Heart left ventricle (tissue), 16 donors: ENCODE data around the gene EPB41L2. TPM values are rescaled to one million over a fixed set of nuclear protein-coding genes. Genes with fewer than 3 reads are reported as not detected.
"Not testable (repeated sequence)": the region's sequence is repeated elsewhere in the genome, so short reads cannot be mapped to it uniquely, and the experiment has no call there.

Experiments used
- ATAC-seq, 4 donors: fragments of 200-7000 bp; cut with Tn5 transposase; one replicate each; pipeline ENCODE4 v1.9.1; 2020 to 2022; ENCODE audit warnings: moderate library complexity in 4 of 4, mild to moderate bottlenecking in 3 of 4, moderate number of reproducible peaks in 1 of 4
- DNase-seq, 5 donors: peaks; one replicate each; pipeline ENCODE4 v3.0.0-alpha.2; 2020
- H3K27ac ChIP-seq, 12 donors: fragments of 200-600 bp; sonication (generic) in 4 of 12; one replicate each; pipeline versions ENCODE4 v1.5.0 to v1.8.0; 2016 to 2022; ENCODE audit warnings: mild to moderate bottlenecking in 2 of 12
- H3K27me3 ChIP-seq, 9 donors: fragments of 200-600 bp; sonication (generic) in 2 of 9; one replicate each; pipeline versions ENCODE4 v1.5.1 to v1.8.0; 2016 to 2022; ENCODE audit warnings: mild to moderate bottlenecking in 3 of 9
- H3K36me3 ChIP-seq, 9 donors: fragments of 200-600 bp; sonication (generic) in 2 of 9; one replicate each; pipeline versions ENCODE4 v1.5.0 to v1.8.0; 2018 to 2022; ENCODE audit warnings: mild to moderate bottlenecking in 2 of 9
- H3K4me1 ChIP-seq, 12 donors: fragments of 200-600 bp; sonication (generic) in 4 of 12; one replicate each; pipeline versions ENCODE4 v1.5.0 to v1.8.0; 2016 to 2022; ENCODE audit warnings: mild to moderate bottlenecking in 3 of 12
- H3K4me3 ChIP-seq, 12 donors: fragments of 200-600 bp; sonication (generic) in 4 of 12; one replicate each; pipeline versions ENCODE4 v1.5.0 to v1.8.0; 2017 to 2022; ENCODE audit warnings: mild to moderate bottlenecking in 9 of 12, moderate library complexity in 4 of 12
- H3K9me3 ChIP-seq, 12 donors: fragments of 200-600 bp; sonication (generic) in 4 of 12; one replicate each; pipeline versions ENCODE4 v1.5.0 to v1.8.0; 2016 to 2022; ENCODE audit warnings: mild to moderate bottlenecking in 1 of 12
- CTCF ChIP-seq, 12 donors: fragments of 200-600 bp; sonication (generic) in 4 of 12; IDR thresholded peaks; one replicate each; pipeline versions ENCODE4 v1.5.0 to v1.8.0; 2018 to 2022; ENCODE audit warnings: antibody characterized with exemption in 12 of 12, mild to moderate bottlenecking in 5 of 12
- POLR2A ChIP-seq, 2 donors: fragments of 450-650 bp; IDR thresholded peaks; one replicate each; pipeline ENCODE4 v1.6.1; 2017; ENCODE audit warnings: antibody characterized with exemption in 2 of 2, mild to moderate bottlenecking in 2 of 2, moderate library complexity in 2 of 2
- WGBS, 4 donors: extraction: QIAGEN DNeasy Blood & Tissue Kit in 2 of 4; methylation state at CpG; one replicate each; pipeline versions ENCODE4 v1.1.5 to v1.1.7; 2013 to 2018; 5-methylcytosine and 5-hydroxymethylcytosine counted together
- intact Hi-C, 10 donors: fragments of 100-400 bp; cut with DNase I; formaldehyde crosslinking; loops; one replicate each; pipeline versions ENCODE4 v1.11.1 to v1.14.2; 2022
- polyA plus RNA-seq, 2 donors: library from polyadenylated mRNA; stranded (reverse); fragments of 200-250 nt; gene quantifications; one replicate each; pipeline ENCODE4 v1.2.3, GENCODE V29; 2013
- total RNA-seq, 9 donors: library from RNA; depleted of rRNA in 2 of 9; stranded (reverse); fragments of >200 nt in 2 of 9; fragmentation: NEBNext Ultra II Directional in 3 of 9; extraction: Animal tissue kit (Norgen Biotek cat#: 25700) in 3 of 9; gene quantifications; one replicate each; pipeline versions ENCODE4 v1.1.0 to v1.2.4, GENCODE V29; 2016 to 2023
- donor health status: ischemic (EF 13 %, LVEDD 7.1; RV severe dilation, severe dysfunction).
- donor health status: healthy with polysubstance abuse.
- donor health status: DM: no; HTN: yes; CAD: no.
- donor health status: DM: no; HTN: no; CAD: no.
- donor health status: ischemic (EF 25% LVEDD 6.9; RV normal size, moderate dysfunction).
- donor health status: ischemic (EF 25% LVEDD 5.7; RV mildly dilated, moderate dysfunction).
- donor health status: healthy.
- donor health status: DM: yes; HTN: yes; CAD: no.
- donor health status: ischemic (EF 35%, LVEDD 5.7; RV mildly dilated, moderate dysfunction).
- donor health status: nonischemic (EF 11% LVEDD 7.7; RV severe dilation, severe dysfunction).
- donor health status: DM: yes; HTN: yes; CAD: no.
- donor health status: PGD.
- donor health status: ischemic (EF 29% LVEDD 5.4; RV normal size, mild dysfunction).
- donor health status: nonischemic (EF 23%, LVEDD 6.1; RV moderate dilation, normal function).

Gene EPB41L2
- total and polyA plus RNA-seq, 11 donors = 21.3 to 115 (median 51.9) TPM

- Histone ChIP-seq H3K27ac (no peak overlapping the region), H3K4me1 (peaks cover 0 to 47% (median 14%) of the 10 kb centered on the region in 12 donors), H3K36me3 (no peaks in the 10 kb centered on the region), H3K4me3 (no peak overlapping the region), H3K27me3 (no peaks in the 10 kb centered on the region), H3K9me3 (no peaks in the 10 kb centered on the region)
- TF ChIP-seq CTCF (IDR thresholded peaks at IDR 0.05) (no peak), POLR2A (IDR thresholded peaks at IDR 0.05) (no peak)
- intact Hi-C loops = no loop called here
- no peak for DNase-seq
- 84 to 96% (median 92%) methylated on average over 2 of the region's 2 CpGs for WGBS, 4 donors
- ATAC-seq = no peak
These were observed 67.1 kb downstream of the EPB41L2 start for GRCh38 chr6:130995783-130996447.

DNA sequence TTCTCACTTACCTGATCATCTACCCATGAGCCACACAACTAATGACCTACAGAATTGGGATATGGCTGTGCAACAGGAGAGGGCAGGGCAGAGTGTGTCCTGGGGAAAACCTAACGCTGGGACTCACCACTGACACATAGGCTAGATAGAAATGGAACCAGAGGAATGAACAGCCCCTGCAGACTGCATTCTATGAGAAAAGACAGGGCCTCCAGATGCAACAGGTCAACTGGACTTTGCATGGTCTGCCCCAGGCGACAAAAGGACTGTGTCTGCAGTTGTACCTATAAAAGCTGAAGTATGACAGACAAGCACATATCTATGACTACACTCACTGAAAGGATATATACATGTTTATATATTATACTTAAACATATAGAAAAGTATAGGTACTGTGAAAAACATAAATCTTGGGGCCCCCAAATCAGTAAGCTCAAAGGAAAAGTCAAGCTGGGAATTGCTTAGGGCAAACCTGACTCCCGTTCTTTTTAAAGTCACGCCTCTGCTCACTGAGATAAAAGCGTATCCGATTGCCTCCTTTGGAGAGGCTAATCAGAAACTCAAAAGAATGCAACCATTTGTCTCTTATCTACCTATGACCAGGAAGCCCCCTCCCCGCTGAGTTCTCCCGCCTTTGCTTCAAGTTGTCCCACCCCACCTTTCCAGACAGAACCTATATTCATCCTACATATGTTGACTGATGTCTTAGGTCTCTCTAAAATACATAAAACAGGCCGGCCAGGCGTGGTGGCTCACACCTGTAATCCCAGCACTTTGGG, 68.5 kb downstream of the EPB41L2 start:
- Histone ChIP-seq H3K36me3 (no peaks in the 10 kb centered on the region), H3K27me3 (no peaks in the 10 kb centered on the region), H3K9me3 (no peaks in the 10 kb centered on the region), H3K27ac (no peak overlapping the region), H3K4me1 (peaks cover 0 to 43% (median 12%) of the 10 kb centered on the region in 12 donors), H3K4me3 (no peak overlapping the region)
- ATAC-seq (no peak), DNase-seq (no peak)
- no peak for TF ChIP-seq POLR2A (IDR thresholded peaks at IDR 0.05)
- no peak for TF ChIP-seq CTCF (IDR thresholded peaks at IDR 0.05)
- 86 to 92% (median 87%) methylated on average over 10 of the region's 10 CpGs for WGBS, 4 donors
- intact Hi-C loops = no loop called here

- intact Hi-C loops = no loop called here
- Histone ChIP-seq H3K27ac (no peak overlapping the region), H3K9me3 (no peaks in the 10 kb centered on the region), H3K27me3 (no peaks in the 10 kb centered on the region), H3K4me1 (peaks cover 0 to 40% (median 12%) of the 10 kb centered on the region in 12 donors), H3K4me3 (no peak overlapping the region), H3K36me3 (no peaks in the 10 kb centered on the region)
- WGBS, 4 donors = 69 to 78% (median 76%) methylated on average over 11 of the region's 11 CpGs
- no peak for ATAC-seq
- no peak for DNase-seq
- TF ChIP-seq POLR2A (IDR thresholded peaks at IDR 0.05) (no peak), CTCF (IDR thresholded peaks at IDR 0.05) (no peak)
These were observed 69.7 kb downstream of the EPB41L2 start for GRCh38 chr6:130993292-130993765.

- no peaks in the 10 kb centered on the region for H3K9me3 ChIP-seq
- no peak for TF ChIP-seq CTCF (IDR thresholded peaks at IDR 0.05)
- TF ChIP-seq POLR2A (IDR thresholded peaks at IDR 0.05) = no peak
- H3K4me1 ChIP-seq = peaks cover 0 to 23% (median 7%) of the 10 kb centered on the region in 12 donors
- H3K36me3 ChIP-seq = no peaks in the 10 kb centered on the region
- H3K27me3 ChIP-seq = no peaks in the 10 kb centered on the region
- WGBS, 4 donors = 63 to 74% (median 66%) methylated on average over 6 of the region's 6 CpGs
- H3K27ac ChIP-seq = peak overlapping the region in 7 of 12 donors; percentile 10 to 57 (median 25)
- peak in 2 of 4 donors; percentile 71 to 80 for ATAC-seq
- H3K4me3 ChIP-seq = peak overlapping the region in 1 of 12 donors; percentile 9
- DNase-seq = no peak
- intact Hi-C loops = no loop called here
These were observed 71.5 kb downstream of the EPB41L2 start for GRCh38 chr6:130991422-130992137.

DNA sequence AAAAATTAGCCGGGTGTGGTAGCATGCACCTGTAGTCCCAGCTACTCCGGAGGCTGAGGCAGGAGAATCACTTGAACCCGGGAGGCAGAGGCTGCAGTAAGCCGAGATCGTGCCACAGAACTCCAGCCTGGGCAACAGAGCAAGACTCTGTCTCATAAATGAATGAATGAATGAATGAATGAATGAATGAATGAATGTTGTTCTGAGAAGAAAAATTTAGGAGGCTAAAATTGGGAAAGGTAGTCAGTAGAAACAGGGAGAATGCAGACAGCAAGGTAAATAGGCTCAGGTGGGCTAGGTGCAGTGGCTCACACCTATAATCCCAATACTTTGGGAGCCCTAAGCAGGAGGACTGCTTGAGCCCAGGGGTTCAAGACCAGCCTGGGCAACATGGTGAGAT, 75.5 kb downstream of the EPB41L2 start:
- H3K9me3 ChIP-seq, H3K27ac ChIP-seq, H3K4me3 ChIP-seq, intact Hi-C loops, H3K36me3 ChIP-seq, H3K27me3 ChIP-seq, DNase-seq, ATAC-seq: not testable (repeated sequence)
- H3K4me1 ChIP-seq = peaks cover 0 to 14% (median 2%) of the 10 kb centered on the region in 12 donors
- 81 to 100% (median 97%) methylated on average over 5 of the region's 5 CpGs for WGBS, 4 donors
